ENCODE measurements around the gene DIAPH2. TPM values are rescaled to one million over a fixed set of nuclear protein-coding genes. Genes with fewer than 3 reads are reported as not detected.

The DIAPH2 gene
- total RNA-seq, 1 donor from 2014 or later, result 7.9 TPM

DNA sequence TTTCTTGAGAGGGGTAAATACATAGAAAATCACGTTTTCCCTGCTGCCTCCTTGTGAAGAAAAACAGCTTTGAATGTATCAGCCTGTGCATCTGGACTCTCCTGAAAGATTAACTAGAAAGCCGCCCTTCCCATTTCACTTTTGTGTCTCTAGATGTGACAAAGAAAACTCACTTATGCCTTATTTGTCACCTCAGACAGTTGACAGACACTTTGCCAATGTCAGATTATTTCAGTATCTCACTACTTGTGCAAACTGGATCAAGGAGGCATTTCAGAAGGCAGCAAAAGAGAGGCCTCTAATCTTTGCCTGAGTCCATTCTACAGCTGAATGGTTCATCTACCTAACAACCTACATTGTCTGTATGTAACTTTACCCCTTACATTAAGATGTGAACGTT is 954.0 kb downstream of the DIAPH2 start:
- DNase-seq (ENCODE audit: low read depth) (no peak), FAIRE-seq (no peak)
- Histone ChIP-seq H3K36me3 (ENCODE audit: control insufficient read depth, insufficient read depth, low read length) (no peaks in the 10 kb centered on the region), H3K4me3 (ENCODE audit: low read depth, low read length) (no peak overlapping the region), H3K27me3 (ENCODE audit: control insufficient read depth, insufficient read depth, low read length) (no peaks in the 10 kb centered on the region)
- TF ChIP-seq, protein P1, sequence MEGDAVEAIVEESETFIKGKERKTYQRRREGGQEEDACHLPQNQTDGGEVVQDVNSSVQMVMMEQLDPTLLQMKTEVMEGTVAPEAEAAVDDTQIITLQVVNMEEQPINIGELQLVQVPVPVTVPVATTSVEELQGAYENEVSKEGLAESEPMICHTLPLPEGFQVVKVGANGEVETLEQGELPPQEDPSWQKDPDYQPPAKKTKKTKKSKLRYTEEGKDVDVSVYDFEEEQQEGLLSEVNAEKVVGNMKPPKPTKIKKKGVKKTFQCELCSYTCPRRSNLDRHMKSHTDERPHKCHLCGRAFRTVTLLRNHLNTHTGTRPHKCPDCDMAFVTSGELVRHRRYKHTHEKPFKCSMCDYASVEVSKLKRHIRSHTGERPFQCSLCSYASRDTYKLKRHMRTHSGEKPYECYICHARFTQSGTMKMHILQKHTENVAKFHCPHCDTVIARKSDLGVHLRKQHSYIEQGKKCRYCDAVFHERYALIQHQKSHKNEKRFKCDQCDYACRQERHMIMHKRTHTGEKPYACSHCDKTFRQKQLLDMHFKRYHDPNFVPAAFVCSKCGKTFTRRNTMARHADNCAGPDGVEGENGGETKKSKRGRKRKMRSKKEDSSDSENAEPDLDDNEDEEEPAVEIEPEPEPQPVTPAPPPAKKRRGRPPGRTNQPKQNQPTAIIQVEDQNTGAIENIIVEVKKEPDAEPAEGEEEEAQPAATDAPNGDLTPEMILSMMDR (IDR thresholded peaks at IDR 0.05; ENCODE audit: insufficient read depth, low read length, severe bottlenecking), result no peak

DNA sequence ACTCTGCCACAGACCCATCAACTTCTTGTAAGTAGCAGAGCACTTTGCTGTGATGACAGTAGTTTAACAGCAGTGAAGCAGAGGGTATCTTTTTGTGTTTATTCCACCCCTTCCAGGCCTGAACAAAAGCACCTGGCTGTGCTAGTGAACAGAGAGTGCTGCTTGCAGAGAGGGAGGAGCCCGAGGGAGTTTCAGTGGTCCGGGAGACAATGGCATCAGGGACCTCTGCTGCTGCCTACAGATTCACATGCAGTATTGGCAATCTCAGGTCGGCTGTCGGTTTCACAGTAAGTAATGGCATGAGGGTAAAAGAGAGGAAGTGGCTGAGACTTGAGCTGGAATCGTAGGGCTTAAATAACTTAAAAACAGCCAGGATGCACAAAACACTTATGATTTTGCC is 954.9 kb downstream of the DIAPH2 start:
- TF ChIP-seq, protein P1 (IDR thresholded peaks at IDR 0.05; ENCODE audit: insufficient read depth, low read length, severe bottlenecking), result no peak
- Histone ChIP-seq H3K27me3 (ENCODE audit: control insufficient read depth, insufficient read depth, low read length) (no peaks in the 10 kb centered on the region), H3K4me3 (ENCODE audit: low read depth, low read length) (no peak overlapping the region), H3K36me3 (ENCODE audit: control insufficient read depth, insufficient read depth, low read length) (no peaks in the 10 kb centered on the region)
- DNase-seq (ENCODE audit: low read depth) (no peak), FAIRE-seq (no peak)

Other genes with a start within 250 kb of the DIAPH2 start
- 0.79 and 1.2 TPM in 2 replicates for gene RPA4, start 199.1 kb downstream of the DIAPH2 start, total RNA-seq